Measurements from ENCODE around the gene MSI2.

Gene MSI2

GRCh38 chr17:57458718-57459285 lies 202.5 kb downstream of the MSI2 start:
- TF ChIP-seq CTCF (IDR thresholded peaks at IDR 0.05; ENCODE audit: control insufficient read depth, insufficient read depth, low read depth, low read length, missing control alignments), result no peak
- no peak overlapping the region for H3K4me3 ChIP-seq (ENCODE audit: control insufficient read depth, low read depth, low read length)
- DNase-seq (ENCODE audit: low read depth), result no peak

- TF ChIP-seq CTCF (IDR thresholded peaks at IDR 0.05; ENCODE audit: control insufficient read depth, insufficient read depth, low read depth, low read length, missing control alignments), result no peak
- no peak for DNase-seq (ENCODE audit: low read depth)
- H3K4me3 ChIP-seq (ENCODE audit: control insufficient read depth, low read depth, low read length), result no peak overlapping the region
Observed at GRCh38 chr17:57459286-57459915, 203.1 kb downstream of the MSI2 start.

GRCh38 chr17:57461082-57461481 lies 204.8 kb downstream of the MSI2 start:
- H3K4me3 ChIP-seq (ENCODE audit: control insufficient read depth, low read depth, low read length), result no peak overlapping the region
- DNase-seq (ENCODE audit: low read depth), result no peak
- TF ChIP-seq CTCF (IDR thresholded peaks at IDR 0.05; ENCODE audit: control insufficient read depth, insufficient read depth, low read depth, low read length, missing control alignments), result no peak

- no peak overlapping the region for H3K4me3 ChIP-seq (ENCODE audit: control insufficient read depth, low read depth, low read length)
- TF ChIP-seq CTCF (IDR thresholded peaks at IDR 0.05; ENCODE audit: control insufficient read depth, insufficient read depth, low read depth, low read length, missing control alignments), result no peak
- no peak for DNase-seq (ENCODE audit: low read depth)
Observed at GRCh38 chr17:57462007-57462579, 205.8 kb downstream of the MSI2 start.

GRCh38 chr17:57463103-57463885 lies 207.0 kb downstream of the MSI2 start:
- no peak for DNase-seq (ENCODE audit: low read depth)
- no peak overlapping the region for H3K4me3 ChIP-seq (ENCODE audit: control insufficient read depth, low read depth, low read length)
- no peak for TF ChIP-seq CTCF (IDR thresholded peaks at IDR 0.05; ENCODE audit: control insufficient read depth, insufficient read depth, low read depth, low read length, missing control alignments)

GRCh38 chr17:57464191-57464864 lies 208.0 kb downstream of the MSI2 start:
- H3K4me3 ChIP-seq (ENCODE audit: control insufficient read depth, low read depth, low read length), result no peak overlapping the region
- no peak for TF ChIP-seq CTCF (IDR thresholded peaks at IDR 0.05; ENCODE audit: control insufficient read depth, insufficient read depth, low read depth, low read length, missing control alignments)
- DNase-seq (ENCODE audit: low read depth), result no peak

All from AG09309 (cell line).